H1 (cell line): ENCODE measurements around the gene USHBP1. TPM values are rescaled to one million over a fixed set of nuclear protein-coding genes. Genes with fewer than 3 reads are reported as not detected.

Experiments used
- CTCF ChIA-PET: fragments of 300-600 bp; sonication (Branson Sonifier 250); formaldehyde crosslinking; loops from one replicate; lab custom pipeline; 2021; ENCODE audit not compliant: partially characterized antibody; lab: Charles Lee
- POLR2A ChIA-PET: fragments of 300-600 bp; sonication (Branson Sonifier 250); formaldehyde crosslinking; loops from one replicate; lab custom pipeline; 2021; ENCODE audit warnings: inconsistent platforms; ENCODE audit not compliant: partially characterized antibody; lab: Charles Lee
- DNase-seq, 2 experiments: peaks; one replicate each; pipeline versions ENCODE4 v3.0.0 to v3.0.0-alpha.2; 2010 to 2022; ENCODE audit warnings: low spot score in 2 of 2, low read depth in 1 of 2, mixed read lengths in 1 of 2
- FAIRE-seq: peaks from 2 replicates; lab custom pipeline; 2011; peaks lifted over from hg19 to GRCh38; lab: Jason Lieb, UNC
- H2AFZ ChIP-seq: 2 replicates; pipeline ENCODE4 v1.8.1; 2012; ENCODE audit warnings: low read length, inconsistent platforms
- H2AK5ac ChIP-seq: 2 replicates; pipeline ENCODE4 v1.6.1; 2013; ENCODE audit warnings: low read depth, low read length
- H2BK120ac ChIP-seq: replicated peaks from 2 replicates; pipeline ENCODE3; 2013; ENCODE audit warnings: low read depth, low read length, inconsistent platforms
- H2BK12ac ChIP-seq: 2 replicates; pipeline ENCODE4 v1.6.1; 2013; ENCODE audit warnings: low read depth, low read length
- H2BK15ac ChIP-seq: 2 replicates; pipeline ENCODE4 v1.6.1; 2013; ENCODE audit warnings: low read length
- H2BK20ac ChIP-seq: 2 replicates; pipeline ENCODE4 v1.6.1; 2013; ENCODE audit warnings: low read length
- H2BK5ac ChIP-seq: 2 replicates; pipeline ENCODE4 v1.6.1; 2013; ENCODE audit warnings: low read depth, low read length
- H3K14ac ChIP-seq: 2 replicates; pipeline ENCODE4 v1.6.1; 2013; ENCODE audit warnings: inconsistent platforms; ENCODE audit not compliant: insufficient read length
- H3K18ac ChIP-seq: 2 replicates; pipeline ENCODE4 v1.6.1; 2013; ENCODE audit warnings: low read length; ENCODE audit errors: extremely low read depth
- H3K23ac ChIP-seq: 2 replicates; pipeline ENCODE4 v1.6.1; 2013; ENCODE audit warnings: inconsistent platforms; ENCODE audit not compliant: insufficient read length
- H3K23me2 ChIP-seq: 2 replicates; pipeline ENCODE4 v1.6.1; 2013; ENCODE audit warnings: low read depth, low read length
- H3K27ac ChIP-seq: 2 replicates; pipeline ENCODE4 v1.6.1; 2011; ENCODE audit warnings: low read depth, low read length, inconsistent platforms
- H3K27me3 ChIP-seq, 4 experiments: replicated peaks in 1 of 4; 1 replicate in 1 of 4; 2 replicates in 3 of 4; pipeline versions ENCODE4 v1.6.1 to v1.8.1; 2011 to 2013; ENCODE audit warnings: low read length in 3 of 4, mild to moderate bottlenecking in 3 of 4, inconsistent platforms in 2 of 4, mixed read lengths in 2 of 4, moderate library complexity in 1 of 4; ENCODE audit not compliant: control insufficient read depth in 3 of 4, insufficient read depth in 3 of 4; ENCODE audit errors: extremely low read depth in 1 of 4
- H3K36me3 ChIP-seq, 4 experiments: 2 replicates each; pipeline versions ENCODE4 v1.6.1 to v1.8.1; 2011 to 2013; ENCODE audit warnings: mild to moderate bottlenecking in 4 of 4, low read length in 3 of 4, moderate library complexity in 2 of 4, control low read depth in 1 of 4, inconsistent platforms in 1 of 4; ENCODE audit not compliant: insufficient read depth in 4 of 4, control insufficient read depth in 2 of 4
- H3K4ac ChIP-seq: replicated peaks from 2 replicates; pipeline ENCODE3; 2013; ENCODE audit warnings: low read length, low read depth, mixed read lengths, inconsistent platforms; ENCODE audit not compliant: insufficient read length
- H3K4me1 ChIP-seq, 4 experiments: replicated peaks in 1 of 4; 1 replicate in 1 of 4; 2 replicates in 3 of 4; pipeline versions ENCODE4 v1.6.1 to v1.8.1; 2011 to 2013; ENCODE audit warnings: low read length in 3 of 4, inconsistent platforms in 2 of 4, mixed read lengths in 1 of 4; ENCODE audit not compliant: insufficient read depth in 4 of 4, control insufficient read depth in 3 of 4
- H3K4me2 ChIP-seq, 2 experiments: 2 replicates each; pipeline versions ENCODE4 v1.6.1 to v1.8.1; 2011 to 2013; ENCODE audit warnings: low read depth in 2 of 2, low read length in 2 of 2, control low read depth in 1 of 2, inconsistent platforms in 1 of 2, mild to moderate bottlenecking in 1 of 2; ENCODE audit not compliant: insufficient read depth in 1 of 2
- H3K4me3 ChIP-seq, 4 experiments: fragments of 200-600, 300-600 bp in 1 of 4; sonication (generic), shearing (Covaris generic), sonication (Bioruptor Twin) in 1 of 4; 2 replicates each; pipeline versions ENCODE4 v1.5.1 to v1.8.1; 2011 to 2016; ENCODE audit warnings: low read length in 4 of 4, low read depth in 3 of 4, control low read depth in 2 of 4, inconsistent platforms in 2 of 4, mild to moderate bottlenecking in 2 of 4, mixed read lengths in 1 of 4, moderate library complexity in 1 of 4; ENCODE audit not compliant: insufficient read depth in 2 of 4; ENCODE audit errors: extremely low read depth in 1 of 4
- H3K56ac ChIP-seq: replicated peaks from 2 replicates; pipeline ENCODE3; 2013; ENCODE audit warnings: low read depth, mild to moderate bottlenecking, mixed read lengths, low read length, inconsistent platforms; ENCODE audit not compliant: insufficient read length
- H3K79me1 ChIP-seq: 2 replicates; pipeline ENCODE4 v1.6.1; 2013; ENCODE audit warnings: low read depth, low read length, control low read depth
- H3K79me2 ChIP-seq, 2 experiments: 2 replicates each; pipeline versions ENCODE4 v1.6.1 to v1.8.1; 2012 to 2013; ENCODE audit warnings: low read length in 2 of 2, mild to moderate bottlenecking in 2 of 2, inconsistent platforms in 1 of 2; ENCODE audit not compliant: insufficient read depth in 2 of 2, control insufficient read depth in 1 of 2
- H3K9ac ChIP-seq, 4 experiments: replicated peaks in 1 of 4; 1 replicate in 1 of 4; 2 replicates in 3 of 4; pipeline versions ENCODE4 v1.6.1 to v1.8.1; 2011 to 2013; ENCODE audit warnings: low read depth in 3 of 4, low read length in 3 of 4, control low read depth in 2 of 4, mild to moderate bottlenecking in 2 of 4, moderate library complexity in 2 of 4, inconsistent platforms in 1 of 4; ENCODE audit errors: extremely low read depth in 1 of 4
- H3K9me3 ChIP-seq, 2 experiments: 2 replicates each; pipeline versions ENCODE4 v1.6.1 to v1.8.1; 2012 to 2013; ENCODE audit warnings: mild to moderate bottlenecking in 2 of 2, moderate library complexity in 2 of 2, control low read depth in 1 of 2, inconsistent platforms in 1 of 2, low read depth in 1 of 2, low read length in 1 of 2, mixed read lengths in 1 of 2; ENCODE audit not compliant: insufficient read depth in 2 of 2
- H4K20me1 ChIP-seq, 2 experiments: replicated peaks in 1 of 2; 2 replicates each; pipeline versions ENCODE3 to v1.8.1; 2011 to 2013; ENCODE audit warnings: inconsistent platforms in 2 of 2, low read length in 2 of 2, mild to moderate bottlenecking in 1 of 2; ENCODE audit not compliant: insufficient read depth in 2 of 2, control insufficient read depth in 1 of 2
- H4K5ac ChIP-seq: 2 replicates; pipeline ENCODE4 v1.6.1; 2013; ENCODE audit warnings: low read length, low read depth, mixed read lengths, inconsistent platforms; ENCODE audit not compliant: insufficient read length
- H4K8ac ChIP-seq: 2 replicates; pipeline ENCODE4 v1.8.0; 2013; ENCODE audit warnings: mild to moderate bottlenecking, moderate library complexity, low read length, inconsistent platforms; ENCODE audit not compliant: insufficient read depth; ENCODE audit errors: extremely low read depth
- H4K91ac ChIP-seq: replicated peaks from 2 replicates; pipeline ENCODE3; 2013; ENCODE audit warnings: low read length, mixed read lengths, inconsistent platforms; ENCODE audit not compliant: insufficient read length
- BCL11A ChIP-seq, 2 experiments: IDR thresholded peaks; one replicate each; pipeline ENCODE4 v1.6.1; 2011; ENCODE audit warnings: low read depth in 2 of 2, low read length in 2 of 2, mild to moderate bottlenecking in 2 of 2
- FOSL1 ChIP-seq: IDR thresholded peaks from 2 replicates; pipeline ENCODE4 v1.6.1; 2011; ENCODE audit warnings: mild to moderate bottlenecking, low read depth, low read length, moderate library complexity; ENCODE audit not compliant: insufficient read depth
- NANOG ChIP-seq: IDR thresholded peaks from 2 replicates; pipeline ENCODE4 v1.6.1; 2011; ENCODE audit warnings: low read length, low read depth, mild to moderate bottlenecking, inconsistent platforms; ENCODE audit not compliant: insufficient read depth, poor library complexity, severe bottlenecking
- SIX5 ChIP-seq: IDR thresholded peaks from 2 replicates; pipeline ENCODE4 v1.6.1; 2011; ENCODE audit warnings: mild to moderate bottlenecking, low read depth, low read length
- TBP ChIP-seq: IDR thresholded peaks from 2 replicates; pipeline ENCODE4 v1.6.1; 2011; ENCODE audit warnings: low read depth, low read length, improper control_type of control experiment
- WGBS, 2 experiments: shearing (Covaris generic) in 1 of 2; methylation state at CpG; one replicate each; pipeline versions ENCODE4 v1.1.6 to v1.1.7; 2013 to 2015; ENCODE audit warnings: low lambda C conversion rate in 2 of 2, mixed read lengths in 2 of 2, inconsistent platforms in 1 of 2, low coverage in 1 of 2, missing lambda C conversion rate in 1 of 2; ENCODE audit not compliant: insufficient replicate concordance in 2 of 2, insufficient coverage in 1 of 2, insufficient read length in 1 of 2; ENCODE audit errors: extremely low coverage in 1 of 2, missing lambda C conversion rate in 1 of 2; 5-methylcytosine and 5-hydroxymethylcytosine counted together
- polyA plus RNA-seq, 7 experiments: library from polyadenylated mRNA; depleted of rRNA in 3 of 7; stranded (reverse) in 5 of 7; unstranded in 2 of 7; fragments of >200 nt in 5 of 7; fragments of 200-250 nt in 2 of 7; gene quantifications; 1 replicate in 5 of 7; 2 replicates in 1 of 7; 4 replicates in 1 of 7; pipeline versions ENCODE4 v1.2.1 to v1.2.3, GENCODE V29; 2011 to 2013; ENCODE audit warnings: missing spikeins in 2 of 7, mixed read lengths in 2 of 7
- total RNA-seq: library from RNA; stranded (reverse); fragmentation: NEBNext Ultra II Directional; extraction: Animal tissue kit (Norgen Biotek cat#: 25700); gene quantifications from 2 replicates; pipeline ENCODE4 v1.2.1, GENCODE V29; 2021
- TF ChIP-seq, protein P1 (sequence below): IDR thresholded peaks from 2 replicates; pipeline ENCODE4 v1.6.1; 2012; ENCODE audit warnings: low read length, inconsistent platforms

Gene USHBP1
- total and polyA plus RNA-seq, 2 of the 8 experiments (the other 6 are each of a cell fraction or from before 2014, with no cell fraction given), result 5.0 to 7.5 TPM

DNA sequence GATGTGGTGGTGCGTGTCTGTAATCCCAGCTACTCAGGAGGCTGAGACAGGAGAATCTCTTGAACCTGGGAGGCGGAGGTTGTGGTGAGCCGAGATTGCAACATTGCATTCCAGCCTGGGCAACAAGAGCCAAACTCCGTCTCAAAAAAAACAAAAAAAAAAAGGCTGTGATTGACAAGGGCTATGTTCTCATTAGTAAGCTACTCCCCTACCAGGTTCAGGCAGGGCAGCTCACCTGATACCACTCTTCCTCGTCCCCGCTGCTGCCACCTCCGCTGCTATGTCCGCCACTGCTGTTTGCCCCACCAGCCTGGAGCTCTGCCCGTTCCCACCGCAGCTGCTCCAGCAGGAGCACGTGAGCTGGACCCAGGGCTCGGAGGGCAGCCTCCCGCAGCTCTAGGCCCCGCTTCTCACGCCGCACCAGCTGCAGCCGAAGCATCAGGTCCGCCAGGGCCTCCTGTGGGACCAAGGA, 9.4 kb downstream of the USHBP1 start:
- Histone ChIP-seq H2BK20ac (no peak overlapping the region), H3K79me1 (no peaks in the 10 kb centered on the region), H4K5ac (no peak overlapping the region), H4K91ac (no peak overlapping the region), H2BK12ac (no peak overlapping the region; the same call in 1 of the 2 replicates), H3K4me2 (no peak overlapping the region), H4K20me1 (no peaks in the 10 kb centered on the region), H3K14ac (no peak overlapping the region), H3K23me2 (no peaks in the 10 kb centered on the region), H4K8ac (no peak overlapping the region), H3K4me1 (no peaks in the 10 kb centered on the region), H3K36me3 (peaks cover 2 to 13% (median 4%) of the 10 kb centered on the region in 4 experiments; a peak in 4 of 8 replicates), H3K9me3 (peaks cover 15 to 16% of the 10 kb centered on the region in 2 experiments; a peak in 3 of 4 replicates), H2BK120ac (no peak overlapping the region), H3K23ac (no peak overlapping the region), H2AK5ac (no peak overlapping the region), H3K79me2 (no peaks in the 10 kb centered on the region), H2BK15ac (no peak overlapping the region), H3K18ac (no peak overlapping the region), H3K27me3 (no peaks in the 10 kb centered on the region), H2AFZ (no peak overlapping the region), H3K9ac (no peak overlapping the region), H2BK5ac (no peak overlapping the region), H3K56ac (no peak overlapping the region), H3K4ac (no peak overlapping the region), H3K27ac (no peak overlapping the region), H3K4me3 (no peak overlapping the region)
- POLR2A ChIA-PET, result interaction anchor here (0.6 to 1.9 kb wide), 5 partner anchors 10 to 29 kb away, joined by 3 to 5 read pairs (median 3); partner anchors contain the start of genes OCEL1 and USHBP1
- FAIRE-seq, result no peak
- CTCF ChIA-PET, result interaction anchor here (0.6 to 2.9 kb wide), 9 partner anchors 9 to 483 kb away, joined by 3 to 15 read pairs (median 4); partner anchors contain the start of gene USHBP1
- TF ChIP-seq SIX5 (no peak), NANOG (no peak), TBP (no peak), BCL11A (IDR thresholded peaks at IDR 0.05; ENCODE audit: low read depth in 2 of 2, low read length in 2 of 2) (no peak), FOSL1 (no peak)
- TF ChIP-seq, protein P1, sequence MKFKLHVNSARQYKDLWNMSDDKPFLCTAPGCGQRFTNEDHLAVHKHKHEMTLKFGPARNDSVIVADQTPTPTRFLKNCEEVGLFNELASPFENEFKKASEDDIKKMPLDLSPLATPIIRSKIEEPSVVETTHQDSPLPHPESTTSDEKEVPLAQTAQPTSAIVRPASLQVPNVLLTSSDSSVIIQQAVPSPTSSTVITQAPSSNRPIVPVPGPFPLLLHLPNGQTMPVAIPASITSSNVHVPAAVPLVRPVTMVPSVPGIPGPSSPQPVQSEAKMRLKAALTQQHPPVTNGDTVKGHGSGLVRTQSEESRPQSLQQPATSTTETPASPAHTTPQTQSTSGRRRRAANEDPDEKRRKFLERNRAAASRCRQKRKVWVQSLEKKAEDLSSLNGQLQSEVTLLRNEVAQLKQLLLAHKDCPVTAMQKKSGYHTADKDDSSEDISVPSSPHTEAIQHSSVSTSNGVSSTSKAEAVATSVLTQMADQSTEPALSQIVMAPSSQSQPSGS, result no peak
- DNase-seq, result no peak
- 88% methylated on average over 14 of the region's 18 CpGs; no CpG with 5 or more reads in 1 of the 2 experiments for WGBS, 2 experiments
